ENCODE data around the gene FRRS1L.

DNA sequence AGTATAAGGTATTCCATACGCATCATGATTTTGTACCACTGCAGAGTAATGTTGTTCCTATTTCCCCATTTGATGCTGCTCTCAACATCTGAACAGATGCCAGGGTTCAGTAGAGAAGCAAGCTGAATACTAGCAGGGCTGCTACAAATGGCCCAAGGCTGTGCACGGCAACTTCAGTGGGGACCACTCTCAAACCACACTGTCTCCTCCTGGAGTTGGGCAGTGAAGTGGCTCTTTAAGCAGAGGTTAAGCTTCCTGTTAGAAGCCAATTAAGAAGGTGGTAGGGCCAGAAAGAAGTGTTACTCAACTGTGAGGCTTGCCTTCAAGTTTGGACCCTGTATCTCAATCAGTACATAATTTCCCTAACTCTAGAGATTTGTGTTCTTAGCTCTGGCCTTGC is 79.3 kb downstream of the FRRS1L start:
- TF ChIP-seq, protein P1, sequence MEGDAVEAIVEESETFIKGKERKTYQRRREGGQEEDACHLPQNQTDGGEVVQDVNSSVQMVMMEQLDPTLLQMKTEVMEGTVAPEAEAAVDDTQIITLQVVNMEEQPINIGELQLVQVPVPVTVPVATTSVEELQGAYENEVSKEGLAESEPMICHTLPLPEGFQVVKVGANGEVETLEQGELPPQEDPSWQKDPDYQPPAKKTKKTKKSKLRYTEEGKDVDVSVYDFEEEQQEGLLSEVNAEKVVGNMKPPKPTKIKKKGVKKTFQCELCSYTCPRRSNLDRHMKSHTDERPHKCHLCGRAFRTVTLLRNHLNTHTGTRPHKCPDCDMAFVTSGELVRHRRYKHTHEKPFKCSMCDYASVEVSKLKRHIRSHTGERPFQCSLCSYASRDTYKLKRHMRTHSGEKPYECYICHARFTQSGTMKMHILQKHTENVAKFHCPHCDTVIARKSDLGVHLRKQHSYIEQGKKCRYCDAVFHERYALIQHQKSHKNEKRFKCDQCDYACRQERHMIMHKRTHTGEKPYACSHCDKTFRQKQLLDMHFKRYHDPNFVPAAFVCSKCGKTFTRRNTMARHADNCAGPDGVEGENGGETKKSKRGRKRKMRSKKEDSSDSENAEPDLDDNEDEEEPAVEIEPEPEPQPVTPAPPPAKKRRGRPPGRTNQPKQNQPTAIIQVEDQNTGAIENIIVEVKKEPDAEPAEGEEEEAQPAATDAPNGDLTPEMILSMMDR (IDR thresholded peaks at IDR 0.05), result no peak
- TF ChIP-seq POLR2A (IDR thresholded peaks at IDR 0.05), result no peak

All from Peyer's patch (tissue), 4 donors.